Measurements from ENCODE around the gene CFC1B. TPM values are rescaled to one million over a fixed set of nuclear protein-coding genes. Genes with fewer than 3 reads are reported as not detected.
"Not testable (repeated sequence)": the region's sequence is repeated elsewhere in the genome, so short reads cannot be mapped to it uniquely, and the experiment has no call there.

CFC1B gene

GRCh38 chr2:130574230-130574629 is 53.2 kb downstream of the CFC1B start:
- not testable (repeated sequence) for H3K4me3 ChIP-seq (ENCODE audit: low read length); H3K4me1 ChIP-seq (ENCODE audit: control insufficient read depth, insufficient read depth, low read length); H3K9ac ChIP-seq (ENCODE audit: low read depth, low read length); H3K9me3 ChIP-seq (replicated peaks; ENCODE audit: low read length); H3K4me2 ChIP-seq (ENCODE audit: low read length); H3K27me3 ChIP-seq (ENCODE audit: control insufficient read depth, insufficient read depth, low read length); H3K36me3 ChIP-seq (ENCODE audit: insufficient read depth, low read length)

- not testable (repeated sequence) for H3K9me3 ChIP-seq (replicated peaks; ENCODE audit: low read length); H3K4me3 ChIP-seq (ENCODE audit: low read length); H3K9ac ChIP-seq (ENCODE audit: low read depth, low read length)
Observed at GRCh38 chr2:130576209-130576784, 55.3 kb downstream of the CFC1B start.

GRCh38 chr2:130577559-130577958 is 56.5 kb downstream of the CFC1B start:
- not testable (repeated sequence) for H3K4me2 ChIP-seq (ENCODE audit: low read length)

More at GRCh38 chr2:130576209-130576784, 55.3 kb downstream of the CFC1B start:
- H3K4me1 ChIP-seq (ENCODE audit: control insufficient read depth, insufficient read depth, low read length); H3K4me2 ChIP-seq (ENCODE audit: low read length); H3K27me3 ChIP-seq (ENCODE audit: control insufficient read depth, insufficient read depth, low read length); H3K36me3 ChIP-seq (ENCODE audit: insufficient read depth, low read length): not testable (repeated sequence)

More at GRCh38 chr2:130577559-130577958, 56.5 kb downstream of the CFC1B start:
- not testable (repeated sequence) for H3K9me3 ChIP-seq (replicated peaks; ENCODE audit: low read length); H3K4me3 ChIP-seq (ENCODE audit: low read length); H3K9ac ChIP-seq (ENCODE audit: low read depth, low read length); H3K36me3 ChIP-seq (ENCODE audit: insufficient read depth, low read length); H3K27me3 ChIP-seq (ENCODE audit: control insufficient read depth, insufficient read depth, low read length); H3K4me1 ChIP-seq (ENCODE audit: control insufficient read depth, insufficient read depth, low read length)

Small RNA genes within 50 kb of the gene (small RNA-seq; reads per million reads assigned to genes)
- gene RF00017 = not detected
- not detected for gene RNU6-473P
